ENCODE data around the gene IL36A. TPM values are rescaled to one million over a fixed set of nuclear protein-coding genes. Genes with fewer than 3 reads are reported as not detected.

Gene IL36A, protein sequence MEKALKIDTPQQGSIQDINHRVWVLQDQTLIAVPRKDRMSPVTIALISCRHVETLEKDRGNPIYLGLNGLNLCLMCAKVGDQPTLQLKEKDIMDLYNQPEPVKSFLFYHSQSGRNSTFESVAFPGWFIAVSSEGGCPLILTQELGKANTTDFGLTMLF
- total RNA-seq (2011; cell fraction: chromatin; rRNA removed; ENCODE audit: low replicate concordance): not detected in 2 replicates
- total RNA-seq (2011; cell fraction: nucleolus; rRNA removed): not detected in 2 replicates
- not detected in 2 replicates for total RNA-seq (2011; cell fraction: nucleoplasm; rRNA removed)
- total RNA-seq (2014; rRNA removed) (not detected in 2 replicates), total RNA-seq (2014; rRNA removed; fragmentation: Illumina TruSeq; extraction: Trizol) (not detected in 2 replicates), total RNA-seq (2015; rRNA removed; fragmentation: Illumina TruSeq; extraction: Trizol) (not detected in 2 replicates), total RNA-seq (2021) (not detected in 2 replicates), polyA plus RNA-seq (2011; rRNA removed) (not detected in 2 replicates), polyA plus RNA-seq (2014; fragmentation: Illumina TruSeq; extraction: Trizol) (not detected in 2 replicates), polyA plus RNA-seq (2014; fragmentation: Nextera tagmentation; extraction: Ambion mirVana) (not detected), polyA plus RNA-seq (2014; rRNA removed) (not detected in 2 replicates), polyA minus RNA-seq (2011; rRNA and poly(A)+ RNA removed) (not detected in 2 replicates), Bru-seq, nascent RNA (not detected), BruChase-seq, experiment 1, labeled RNA remaining after a 2-hour chase (not detected), BruChase-seq, experiment 2, labeled RNA remaining after a 6-hour chase (not detected)
- polyA plus RNA-seq (2011; cell fraction: cytosol; rRNA removed): not detected in 2 replicates
- not detected in 2 replicates for polyA plus RNA-seq (2011; cell fraction: nucleus; rRNA removed)
- polyA plus RNA-seq (2012): not detected in 2 replicates
- polyA minus RNA-seq (2011; cell fraction: cytosol; rRNA and poly(A)+ RNA removed): not detected in 2 replicates
- polyA minus RNA-seq (2011; cell fraction: nucleus; rRNA and poly(A)+ RNA removed): not detected in 2 replicates
- long read RNA-seq, experiment 1: 0 reads
- long read RNA-seq, experiment 2: 0 reads
- long read RNA-seq, experiment 3: 0 reads

DNA sequence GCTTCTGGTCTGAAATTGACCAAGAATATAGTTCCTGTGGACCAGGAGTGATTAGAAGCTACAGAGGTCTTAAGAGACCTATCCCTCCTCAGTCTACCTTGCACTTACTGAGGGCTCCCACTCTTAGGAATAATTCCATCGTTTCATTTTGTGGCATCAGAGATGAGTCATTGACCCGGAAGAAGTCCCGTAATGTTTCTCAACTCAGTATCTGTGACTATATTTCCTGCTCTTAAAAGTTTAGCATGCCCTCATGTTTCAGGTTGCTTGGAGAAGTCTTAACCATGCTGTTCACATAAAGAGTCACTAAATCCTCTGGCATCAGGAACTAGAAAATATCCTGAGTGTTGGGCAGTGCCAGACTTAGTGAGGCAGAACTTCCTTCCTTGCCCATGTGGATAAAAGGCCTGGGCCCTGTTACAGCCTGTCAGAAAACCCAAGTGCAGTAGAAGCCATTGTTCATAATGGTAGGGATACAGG lies at the start of gene IL36A:
Gene IL36A (plus strand): TSS at position 430 of the 480 bp plus-strand sequence. CDS start 413 bp downstream, outside the sequence.
- peak within 1 kb of the TSS; percentile 25; the same call in 1 of the 2 replicates for H2AFZ ChIP-seq (ENCODE audit: low read depth, low read length)
- FAIRE-seq (no peak), ATAC-seq (no peak), DNase-seq (ENCODE audit: extremely low read depth in 1 of 4, low spot score in 3 of 4) (no peak)
- WGBS (ENCODE audit: insufficient coverage, low coverage, missing lambda C conversion rate): 37% methylated on average over 3 of the region's 3 CpGs
- peaks cover 0 to 2% of the 10 kb centered on the region in 2 experiments; a peak in 1 of 5 replicates for H3K4me1 ChIP-seq (replicated peaks in 1 of 2; ENCODE audit: control insufficient read depth in 2 of 2, insufficient read depth in 2 of 2, low read length in 2 of 2)
- H4K20me1 ChIP-seq (replicated peaks; ENCODE audit: control insufficient read depth, insufficient read depth, low read length): no peaks in the 10 kb centered on the region
- POLR2A ChIA-PET: no interaction called here
- H3K4me3 ChIP-seq: no peak within 1 kb of the TSS
- H3K27ac ChIP-seq (ENCODE audit: extremely low read depth, low read depth, low read length): no peak within 1 kb of the TSS
- H3K9me3 ChIP-seq (replicated peaks; ENCODE audit: control insufficient read depth, insufficient read depth, low read depth, low read length): peaks cover 7% of the 10 kb centered on the region
- no peaks in the 10 kb centered on the region for H3K27me3 ChIP-seq (ENCODE audit: control insufficient read depth in 2 of 2, insufficient read depth in 2 of 2, low read length in 2 of 2)
- BruUV-seq (replicated peaks): no TSS peak
- no peaks in the 10 kb centered on the region for H3K79me2 ChIP-seq (ENCODE audit: control insufficient read depth, insufficient read depth, low read length)
- no peaks in the 10 kb centered on the region for H3K9me1 ChIP-seq (ENCODE audit: control insufficient read depth, insufficient read depth, low read length)
- in situ Hi-C loops (cut with MboI) (no loop called here), intact Hi-C loops (cut with micrococcal nuclease) (no loop called here)
- H3K4me2 ChIP-seq (ENCODE audit: insufficient read depth, low read length): no peak within 1 kb of the TSS
- no peaks in the 10 kb centered on the region for H3K36me3 ChIP-seq (ENCODE audit: control insufficient read depth, insufficient read depth, low read length)
- CTCF ChIA-PET (ENCODE audit: low intra/inter-chr PET ratio): no interaction called here
- H3K9ac ChIP-seq (ENCODE audit: insufficient read depth in 1 of 2, low read depth in 2 of 2, low read length in 2 of 2): no peak within 1 kb of the TSS
- TF ChIP-seq SAP30 (IDR thresholded peaks at IDR 0.05; ENCODE audit: borderline replicate concordance, insufficient read depth, low read depth, low read length, poor library complexity, severe bottlenecking) (no peak), CBX8 (IDR thresholded peaks at IDR 0.05; ENCODE audit: borderline replicate concordance, extremely low read depth, low read depth, low read length, poor library complexity, severe bottlenecking) (no peak), CREM (IDR thresholded peaks at IDR 0.05; ENCODE audit: low read depth) (no peak), NR2C1 (IDR thresholded peaks at IDR 0.05) (peak; percentile 73), NR2C1 (tag; IDR thresholded peaks at IDR 0.05) (peak; percentile 80), ZNF408 (CRISPR knock-in tag; IDR thresholded peaks at IDR 0.05; ENCODE audit: low read depth) (no peak), STAT5A (IDR thresholded peaks at IDR 0.05; ENCODE audit: borderline replicate concordance, low read length) (no peak), MXI1 (IDR thresholded peaks at IDR 0.05; ENCODE audit: low read depth, low read length) (no peak), ZNF217 (CRISPR knock-in tag; IDR thresholded peaks at IDR 0.05) (no peak), ZNF311 (CRISPR knock-in tag; IDR thresholded peaks at IDR 0.05) (no peak), KLF10 (CRISPR knock-in tag; IDR thresholded peaks at IDR 0.05) (no peak), NFXL1 (CRISPR knock-in tag; IDR thresholded peaks at IDR 0.05) (no peak), POLR2A (conservative IDR thresholded peaks at IDR 0.05) (no peak)
- TF ChIP-seq, protein P1, sequence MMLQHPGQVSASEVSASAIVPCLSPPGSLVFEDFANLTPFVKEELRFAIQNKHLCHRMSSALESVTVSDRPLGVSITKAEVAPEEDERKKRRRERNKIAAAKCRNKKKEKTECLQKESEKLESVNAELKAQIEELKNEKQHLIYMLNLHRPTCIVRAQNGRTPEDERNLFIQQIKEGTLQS (IDR thresholded peaks at IDR 0.05): peak; percentile 51
- TF ChIP-seq, protein P1 (CRISPR knock-in tag; conservative IDR thresholded peaks at IDR 0.05): no peak
- TF ChIP-seq, protein P2, sequence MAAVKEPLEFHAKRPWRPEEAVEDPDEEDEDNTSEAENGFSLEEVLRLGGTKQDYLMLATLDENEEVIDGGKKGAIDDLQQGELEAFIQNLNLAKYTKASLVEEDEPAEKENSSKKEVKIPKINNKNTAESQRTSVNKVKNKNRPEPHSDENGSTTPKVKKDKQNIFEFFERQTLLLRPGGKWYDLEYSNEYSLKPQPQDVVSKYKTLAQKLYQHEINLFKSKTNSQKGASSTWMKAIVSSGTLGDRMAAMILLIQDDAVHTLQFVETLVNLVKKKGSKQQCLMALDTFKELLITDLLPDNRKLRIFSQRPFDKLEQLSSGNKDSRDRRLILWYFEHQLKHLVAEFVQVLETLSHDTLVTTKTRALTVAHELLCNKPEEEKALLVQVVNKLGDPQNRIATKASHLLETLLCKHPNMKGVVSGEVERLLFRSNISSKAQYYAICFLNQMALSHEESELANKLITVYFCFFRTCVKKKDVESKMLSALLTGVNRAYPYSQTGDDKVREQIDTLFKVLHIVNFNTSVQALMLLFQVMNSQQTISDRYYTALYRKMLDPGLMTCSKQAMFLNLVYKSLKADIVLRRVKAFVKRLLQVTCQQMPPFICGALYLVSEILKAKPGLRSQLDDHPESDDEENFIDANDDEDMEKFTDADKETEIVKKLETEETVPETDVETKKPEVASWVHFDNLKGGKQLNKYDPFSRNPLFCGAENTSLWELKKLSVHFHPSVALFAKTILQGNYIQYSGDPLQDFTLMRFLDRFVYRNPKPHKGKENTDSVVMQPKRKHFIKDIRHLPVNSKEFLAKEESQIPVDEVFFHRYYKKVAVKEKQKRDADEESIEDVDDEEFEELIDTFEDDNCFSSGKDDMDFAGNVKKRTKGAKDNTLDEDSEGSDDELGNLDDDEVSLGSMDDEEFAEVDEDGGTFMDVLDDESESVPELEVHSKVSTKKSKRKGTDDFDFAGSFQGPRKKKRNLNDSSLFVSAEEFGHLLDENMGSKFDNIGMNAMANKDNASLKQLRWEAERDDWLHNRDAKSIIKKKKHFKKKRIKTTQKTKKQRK (IDR thresholded peaks at IDR 0.05; ENCODE audit: borderline replicate concordance, low read depth, low read length): no peak
